HG03469 (cell line): ENCODE results near the gene HMGCLL1.

ENCODE experiments used
- ATAC-seq: cut with Tn5 transposase; IDR thresholded peaks from one replicate; pipeline ENCODE4 v1.9.1; 2021; ENCODE audit warnings: mild to moderate bottlenecking, moderate library complexity, moderate number of reproducible peaks; ENCODE audit not compliant: unreplicated experiment

The HMGCLL1 gene

DNA sequence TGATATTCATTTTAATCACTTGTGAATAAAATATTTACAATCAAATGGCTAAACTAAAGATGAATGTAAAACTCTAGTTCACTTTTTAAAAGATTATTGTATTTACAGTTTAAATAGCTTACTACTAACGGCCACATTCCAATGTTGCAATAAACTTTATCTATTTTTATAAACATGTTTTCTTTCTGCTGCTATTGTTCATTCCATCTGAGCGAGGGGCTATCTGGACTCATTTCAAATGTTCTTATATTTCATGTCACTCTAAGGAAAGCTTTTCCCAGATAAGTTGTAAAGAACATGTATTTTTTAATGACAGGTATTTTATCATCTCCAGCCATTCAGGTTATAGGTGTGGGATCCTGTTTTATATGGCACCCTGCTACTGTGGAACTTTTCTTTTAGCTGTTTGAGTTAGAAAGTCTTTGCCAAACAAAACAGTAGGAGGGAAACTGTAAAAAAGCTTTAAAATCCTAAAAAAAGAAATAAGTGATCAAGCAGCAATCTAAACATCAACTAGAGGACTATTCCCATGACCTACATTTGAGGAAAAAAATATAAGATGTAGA lies 42.5 kb downstream of the HMGCLL1 start:
- no peak for ATAC-seq

DNA sequence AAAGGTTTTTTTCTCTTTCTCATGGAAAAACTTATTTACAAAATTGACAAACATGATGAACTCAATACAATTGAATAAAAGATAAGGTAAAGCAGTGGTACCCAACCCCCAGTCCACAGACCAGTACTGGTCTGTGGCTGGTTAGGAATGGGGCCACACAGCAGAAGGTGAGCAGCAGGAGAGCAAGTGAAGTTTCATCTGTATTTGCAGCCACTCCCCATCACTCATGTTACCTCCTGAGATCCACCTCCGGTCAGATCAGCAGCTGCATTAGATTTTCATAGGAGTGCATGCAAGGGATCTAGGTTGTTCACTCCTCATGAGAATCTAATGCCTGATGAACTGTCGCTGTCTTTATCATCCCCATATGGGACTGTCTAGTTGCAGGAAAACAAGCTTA lies 47.5 kb downstream of the HMGCLL1 start:
- no peak for ATAC-seq

DNA sequence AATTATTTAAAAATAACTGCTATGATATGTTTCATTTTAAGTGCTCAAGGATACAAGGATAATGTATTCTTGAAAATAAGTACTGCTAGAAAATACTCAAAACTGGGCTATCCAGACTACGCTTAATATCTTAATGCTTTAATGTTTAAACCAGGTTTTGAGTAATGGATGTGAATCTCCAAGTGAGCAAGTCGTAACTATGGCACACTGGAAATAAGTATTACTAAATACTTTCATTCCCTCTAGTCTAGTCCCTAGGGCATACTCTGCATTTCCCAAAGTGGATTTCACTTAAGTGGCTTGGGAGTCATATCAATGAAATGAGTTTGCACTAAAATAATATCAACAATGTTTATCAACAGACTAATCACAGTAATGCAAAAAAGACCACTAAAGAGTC lies 48.1 kb downstream of the HMGCLL1 start:
- ATAC-seq, result no peak

DNA sequence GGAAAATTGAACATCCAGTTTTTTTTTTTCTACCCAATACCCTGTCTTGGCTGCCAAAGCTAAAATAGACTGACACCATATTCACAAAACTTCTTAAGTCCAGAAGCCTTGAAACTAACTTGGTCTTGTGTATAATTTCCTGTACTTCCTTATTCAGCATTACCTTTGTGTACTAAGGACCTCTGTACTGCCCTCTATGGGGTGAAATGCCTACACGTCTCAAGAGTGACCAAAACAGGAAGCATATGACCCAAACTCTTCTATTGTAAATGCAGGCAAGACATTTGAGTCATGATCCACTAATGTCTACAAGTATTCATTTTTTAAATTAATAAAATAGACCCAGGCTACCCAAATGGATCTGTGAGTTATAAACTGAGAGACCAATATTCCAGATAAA lies 50.4 kb downstream of the HMGCLL1 start:
- ATAC-seq, result no peak

DNA sequence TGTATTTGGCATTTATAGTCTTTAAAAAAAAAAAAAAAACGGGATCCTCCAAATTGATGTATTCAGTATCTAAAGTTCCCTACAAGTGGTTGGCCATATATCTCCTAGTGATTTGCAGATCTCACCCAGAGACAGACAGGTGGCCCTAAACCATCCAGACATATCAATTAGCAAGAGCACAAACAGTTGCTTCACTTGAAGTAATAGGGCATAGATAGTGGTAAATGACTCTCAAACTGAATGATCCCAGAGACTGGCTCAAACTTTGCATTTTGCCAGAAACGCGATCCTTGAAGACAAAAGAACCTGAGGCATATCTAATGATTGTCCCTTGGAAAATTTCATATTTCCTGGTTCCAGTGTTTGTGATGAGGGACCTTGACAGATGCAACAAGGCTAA lies 54.6 kb downstream of the HMGCLL1 start:
- ATAC-seq, result no peak

DNA sequence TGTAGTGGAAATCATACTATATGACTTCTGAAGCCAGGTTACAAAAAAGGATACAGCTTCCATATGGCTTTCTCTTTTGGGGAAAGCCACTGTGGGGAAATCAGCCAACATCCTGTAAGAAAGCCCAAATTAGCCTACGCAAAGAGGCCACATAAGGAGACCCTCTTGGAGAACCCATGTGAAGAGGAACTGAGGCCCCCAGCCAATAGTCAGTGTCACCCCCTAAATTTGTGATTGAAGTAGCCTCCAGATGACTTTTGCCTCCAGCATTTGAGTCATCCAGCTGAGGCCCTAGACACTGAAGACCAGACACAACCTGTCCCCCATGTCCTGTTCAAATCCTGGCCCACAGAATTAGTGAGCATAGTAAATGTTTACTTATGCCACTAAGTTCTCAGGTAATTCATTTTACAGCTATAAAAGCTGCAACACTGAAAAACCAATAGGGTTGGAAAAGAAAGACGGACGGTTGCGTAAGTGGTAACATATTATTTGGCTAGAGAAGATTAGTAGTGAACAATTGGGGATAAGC lies 60.4 kb downstream of the HMGCLL1 start:
- ATAC-seq, result no peak

DNA sequence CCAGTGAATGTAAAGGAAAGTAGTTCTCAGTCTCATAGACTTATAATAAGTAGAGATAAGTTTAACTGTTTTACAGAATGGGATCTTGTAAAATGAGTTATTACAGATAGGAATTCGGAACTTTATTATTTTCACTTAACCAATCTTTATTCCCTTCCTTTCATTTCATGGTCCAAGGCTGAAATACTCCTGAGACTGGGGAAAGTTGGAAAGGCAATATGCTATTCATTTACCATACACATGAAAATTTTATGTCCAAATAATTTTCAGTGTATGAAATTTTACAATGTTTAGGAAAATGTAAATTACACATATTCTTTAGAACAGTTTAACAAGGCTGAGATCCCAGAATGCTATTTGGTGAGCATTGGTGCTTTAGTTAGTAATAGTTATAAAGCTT lies 62.3 kb downstream of the HMGCLL1 start:
- no peak for ATAC-seq

DNA sequence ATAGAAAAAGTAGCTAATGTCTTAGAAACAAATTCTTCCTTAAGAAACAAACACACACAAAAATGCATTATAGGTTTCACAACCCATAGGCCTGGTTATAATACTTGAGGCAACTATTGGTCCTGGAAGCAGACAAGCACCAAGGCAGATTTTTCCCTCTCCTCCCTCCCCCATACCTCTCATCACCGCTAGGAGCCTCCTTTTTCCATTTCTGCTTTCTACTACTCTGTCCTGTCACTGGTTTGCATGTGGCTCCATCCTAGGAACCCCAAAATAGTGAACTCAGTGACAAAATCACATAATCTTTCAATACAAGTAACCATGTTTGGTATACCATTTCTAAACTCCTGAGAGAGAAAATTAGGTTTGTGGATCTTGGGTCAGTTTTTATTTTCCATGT lies 66.1 kb downstream of the HMGCLL1 start:
- no peak for ATAC-seq

DNA sequence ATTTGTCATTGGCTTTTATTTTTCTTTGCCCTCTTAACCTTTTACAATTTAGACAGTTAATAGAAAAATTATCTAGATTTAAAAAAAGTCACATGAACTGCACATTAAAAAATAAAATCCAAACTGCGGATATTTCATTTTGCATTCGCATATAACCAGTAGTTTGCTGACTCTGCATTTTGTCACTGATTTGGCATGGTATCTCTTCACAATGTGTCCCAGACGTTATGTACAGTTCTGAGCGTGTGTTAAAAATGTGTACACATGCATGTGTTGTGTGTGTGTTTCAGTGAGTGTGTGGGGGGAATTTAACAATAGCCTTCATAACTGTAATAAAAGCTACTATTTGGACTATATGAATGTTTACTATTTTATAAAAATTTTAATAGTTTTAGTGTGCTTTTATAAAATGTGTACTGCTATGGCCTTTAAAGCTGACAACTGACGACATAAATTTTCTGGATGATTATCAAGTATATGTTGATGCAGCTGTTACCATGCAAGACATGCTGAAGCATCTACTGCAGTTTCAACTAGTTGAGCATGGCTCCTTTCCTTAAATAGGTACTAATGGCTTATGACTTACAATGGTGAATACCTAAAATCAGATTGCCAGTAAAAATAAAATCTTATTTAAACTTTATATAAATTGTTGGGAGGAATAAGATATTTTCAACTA lies 67.7 kb downstream of the HMGCLL1 start:
- no peak for ATAC-seq

DNA sequence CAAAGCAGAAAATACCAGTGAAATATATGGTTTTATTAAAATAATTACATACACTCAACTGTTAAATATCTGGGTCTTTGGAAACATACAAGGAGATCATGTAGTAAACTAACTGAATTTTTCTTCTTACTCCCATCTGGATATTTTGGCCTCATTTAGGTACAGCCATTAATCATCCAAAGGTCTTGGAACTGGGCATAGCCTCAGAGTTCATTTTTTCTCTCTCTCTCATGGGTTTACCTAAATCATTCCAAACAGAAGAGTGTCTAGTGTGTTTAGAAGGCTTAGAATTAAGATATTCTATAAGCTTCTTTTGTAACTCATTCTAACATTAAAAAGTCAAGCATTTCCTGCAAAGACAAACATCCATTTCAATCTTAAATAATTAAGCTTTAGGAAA lies 79.4 kb downstream of the HMGCLL1 start:
- no peak for ATAC-seq

DNA sequence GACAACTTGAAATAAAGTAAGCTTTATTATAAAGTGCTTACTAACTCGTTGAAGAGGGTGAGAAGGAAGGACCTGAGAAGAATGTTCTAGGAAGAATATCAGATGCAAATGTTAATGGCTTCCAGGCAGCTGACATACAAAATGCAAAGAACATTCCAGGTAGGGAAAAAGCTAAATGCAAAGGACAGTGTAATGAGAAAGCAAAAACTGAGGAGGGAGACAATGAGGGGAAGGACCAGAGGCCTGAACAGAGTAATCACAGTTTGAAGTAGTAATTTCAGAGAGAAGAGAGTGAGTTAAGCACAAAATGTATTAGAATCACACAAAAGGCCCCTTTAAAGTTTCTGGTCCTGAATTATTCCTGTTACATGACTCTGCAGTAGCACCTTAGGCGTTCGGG lies 81.3 kb downstream of the HMGCLL1 start:
- no peak for ATAC-seq

DNA sequence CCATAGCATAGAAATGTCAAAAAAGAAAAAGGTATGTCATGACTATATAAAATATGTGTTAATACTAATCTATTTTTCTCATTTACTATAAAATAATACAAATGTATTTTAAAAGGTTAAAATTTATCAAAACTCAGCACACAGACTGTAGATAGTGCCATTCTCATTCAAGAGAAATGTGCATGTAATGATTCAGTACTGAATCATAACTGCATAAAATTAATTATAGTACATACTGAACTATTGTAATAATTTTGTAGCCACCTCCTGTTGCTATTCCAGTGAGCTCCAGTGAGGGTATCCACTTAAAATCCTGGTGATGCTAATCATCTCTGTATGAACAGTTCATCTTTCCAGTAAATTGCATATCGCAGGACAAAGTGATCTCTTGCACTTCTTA lies 82.8 kb downstream of the HMGCLL1 start:
- ATAC-seq, result no peak

DNA sequence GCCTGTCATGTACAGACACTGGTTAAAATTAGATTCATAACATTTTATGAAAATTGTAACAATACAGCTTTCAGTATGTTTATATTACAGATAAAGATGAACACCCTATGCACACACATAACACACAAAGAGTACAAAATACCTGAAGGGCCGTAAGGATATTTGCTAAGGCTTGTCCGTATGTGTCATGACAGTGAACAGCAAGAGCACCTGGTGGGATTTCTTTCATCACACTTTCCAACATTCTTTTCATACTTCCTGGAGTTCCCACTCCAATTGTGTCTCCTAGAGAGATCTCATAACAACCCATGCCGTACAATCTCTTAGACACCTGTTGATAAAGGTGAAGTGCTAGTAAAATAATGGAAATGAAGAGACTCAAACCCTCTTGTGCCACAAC lies 83.7 kb downstream of the HMGCLL1 start:
- ATAC-seq, result no peak

DNA sequence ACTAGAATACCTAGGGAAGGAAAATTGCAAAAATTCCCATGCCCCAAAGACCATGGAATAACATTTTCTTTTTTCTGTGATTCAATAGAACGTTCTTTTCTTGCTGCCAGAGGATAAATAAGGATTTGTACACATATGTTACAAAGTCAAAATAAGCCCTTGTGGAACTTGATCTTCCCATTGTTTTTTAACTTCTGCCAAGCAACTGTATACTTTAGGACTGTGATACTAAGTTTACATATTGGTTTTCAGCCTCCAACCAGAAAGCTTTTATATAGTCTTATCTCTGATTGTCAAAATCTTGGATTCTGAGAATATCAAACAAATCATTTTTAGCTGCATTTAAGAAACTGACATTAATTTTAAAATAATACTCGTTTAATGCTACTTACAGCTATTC lies 84.6 kb downstream of the HMGCLL1 start:
- no peak for ATAC-seq

DNA sequence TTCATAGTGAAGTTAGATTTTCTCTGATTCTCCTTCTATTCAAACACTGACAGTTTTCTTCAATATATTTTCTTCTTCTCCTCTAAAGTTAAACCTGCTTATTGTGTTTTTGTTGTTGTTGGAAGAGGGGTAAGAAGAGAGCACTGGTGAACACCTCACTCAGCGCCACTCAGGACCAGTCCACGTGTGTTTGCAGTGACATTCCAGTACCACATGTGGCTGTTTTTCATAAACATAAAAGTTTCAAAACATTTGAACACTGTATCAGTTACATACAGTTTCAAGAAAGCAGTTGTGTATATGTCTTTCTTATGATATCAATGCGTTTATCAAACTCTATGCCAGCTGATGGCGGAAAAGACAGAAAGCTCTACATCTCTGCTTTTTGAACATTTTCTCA lies 86.7 kb downstream of the HMGCLL1 start:
- no peak for ATAC-seq

DNA sequence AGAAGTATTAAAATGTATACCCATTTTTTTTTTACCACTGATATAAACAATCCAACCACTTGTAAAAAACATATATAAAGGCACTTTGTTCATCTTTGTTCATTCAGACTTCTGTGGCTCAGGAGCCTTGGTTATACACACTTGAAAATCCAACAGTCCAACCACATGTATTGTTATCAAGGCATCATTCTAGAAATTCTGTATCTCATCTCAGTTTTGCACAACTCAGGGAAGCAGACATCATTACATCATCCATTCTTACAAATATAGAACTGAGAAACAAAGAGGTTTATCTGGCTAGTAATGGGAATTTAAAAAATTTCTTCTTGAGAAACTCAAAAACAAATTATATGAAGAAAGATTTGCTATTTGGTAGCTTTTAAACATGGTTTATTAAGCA lies 88.1 kb downstream of the HMGCLL1 start:
- ATAC-seq, result no peak

DNA sequence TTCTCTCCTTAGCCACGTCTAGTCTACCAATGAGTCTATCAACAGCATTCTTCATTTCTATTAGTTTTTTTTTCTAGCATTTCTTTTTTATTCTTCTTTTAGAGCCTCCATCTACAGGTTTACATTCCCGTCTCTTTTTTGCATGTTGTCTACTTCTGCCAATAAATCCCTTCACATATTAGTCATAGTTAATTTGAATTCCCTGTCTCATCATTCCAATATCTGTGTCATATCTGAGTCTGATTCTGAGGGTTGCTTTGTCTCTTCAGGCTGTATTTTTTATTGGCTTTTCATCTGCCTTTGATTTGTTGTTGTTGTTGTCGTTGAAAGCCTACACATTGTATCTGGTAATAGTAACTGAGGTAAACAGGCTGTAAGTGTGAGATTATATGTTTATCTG lies 104.6 kb downstream of the HMGCLL1 start:
- ATAC-seq, result no peak

DNA sequence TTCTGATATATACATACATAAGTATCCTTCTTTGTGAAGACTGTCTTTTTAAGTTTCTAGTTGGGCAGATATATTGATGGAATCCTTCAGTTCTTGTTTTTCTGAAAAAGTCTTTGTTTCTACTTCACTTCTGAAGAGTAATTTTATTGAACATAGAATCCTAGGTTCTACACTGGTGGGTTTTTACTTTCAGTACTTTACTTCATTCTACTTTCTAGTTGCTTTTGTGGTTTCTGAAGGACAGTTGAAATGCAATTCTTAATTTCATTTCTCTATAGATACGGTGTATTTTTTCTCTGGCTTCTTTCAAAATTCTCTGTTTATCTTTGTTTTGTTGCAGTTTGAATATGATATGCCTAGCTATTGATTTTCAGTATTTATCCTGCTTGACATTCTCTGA lies 105.3 kb downstream of the HMGCLL1 start:
- ATAC-seq, result no peak

DNA sequence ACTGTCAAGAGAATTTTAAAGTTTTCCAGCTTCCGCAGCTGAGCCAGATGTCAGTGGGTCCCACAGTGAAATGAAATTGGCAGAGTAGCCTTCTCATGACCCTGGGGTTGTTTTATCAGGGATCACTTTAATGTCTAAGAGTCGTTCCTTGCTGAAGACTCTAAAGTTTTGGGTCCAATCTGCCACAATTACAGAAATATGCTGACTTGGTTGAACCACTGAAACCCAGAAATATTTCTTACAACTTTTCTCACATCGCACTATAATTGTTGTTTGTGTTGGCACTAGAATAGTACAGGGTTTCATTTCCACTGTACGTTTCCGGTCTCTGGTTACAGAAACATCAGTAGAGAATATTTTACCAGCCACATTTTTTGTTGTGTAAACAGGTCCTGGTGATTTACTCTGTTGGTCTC lies 109.0 kb downstream of the HMGCLL1 start:
- ATAC-seq, result no peak

DNA sequence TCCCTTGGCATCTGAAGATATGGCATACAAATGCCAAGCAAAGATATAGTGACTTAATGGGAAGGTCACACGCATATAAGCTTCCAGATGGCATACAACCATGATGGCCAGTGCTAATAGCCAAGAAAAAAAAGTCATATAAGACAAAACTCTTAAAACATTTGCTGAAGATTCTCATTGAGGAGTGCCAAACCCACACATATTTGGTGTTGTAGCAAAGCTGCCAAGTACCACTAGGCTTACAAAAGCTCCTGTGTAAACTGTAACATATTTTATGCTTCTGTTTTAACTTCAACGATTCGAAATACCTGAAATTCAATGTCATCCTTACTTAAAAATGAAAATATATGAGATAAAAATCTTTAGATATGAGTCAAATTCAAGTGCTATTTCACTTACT lies 123.0 kb downstream of the HMGCLL1 start:
- ATAC-seq, result no peak

DNA sequence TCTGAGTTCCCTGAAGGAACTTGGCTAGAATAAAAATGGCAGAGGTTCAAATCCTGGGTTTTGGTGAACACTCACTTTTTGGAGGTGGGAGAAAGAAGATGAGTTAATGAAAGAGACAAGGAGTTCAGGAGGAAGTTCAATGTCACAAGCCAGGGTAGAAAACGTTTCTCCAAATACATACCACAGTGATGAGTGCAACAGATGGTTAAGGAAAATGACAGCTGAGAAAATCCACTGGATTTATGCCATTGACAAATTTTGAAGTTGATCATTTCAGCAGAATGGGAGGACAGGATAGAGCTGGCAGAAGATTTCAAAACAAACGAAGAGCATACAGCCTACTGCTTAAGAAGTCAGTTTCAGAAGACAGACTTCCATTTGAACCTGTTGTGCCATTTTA lies 129.0 kb downstream of the HMGCLL1 start:
- ATAC-seq, result no peak

DNA sequence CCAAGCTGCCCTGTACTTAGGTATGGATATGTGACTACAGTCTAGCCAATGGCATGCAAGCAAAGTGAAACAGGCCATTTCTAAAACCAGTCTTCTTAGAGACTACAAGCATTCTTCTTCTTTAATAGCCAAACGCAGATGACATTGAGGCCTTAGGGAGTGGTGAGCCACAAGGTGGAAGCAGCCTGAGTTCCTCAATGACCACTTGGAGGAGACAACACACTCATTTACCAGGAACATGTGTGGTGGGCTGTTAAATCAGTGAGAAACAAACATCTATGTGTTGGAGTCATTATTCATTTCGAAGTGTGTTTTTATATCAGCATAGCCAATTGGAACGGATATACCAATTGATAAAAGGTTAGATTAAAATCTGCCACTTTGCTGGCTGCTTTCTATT lies 129.8 kb downstream of the HMGCLL1 start:
- ATAC-seq, result no peak

DNA sequence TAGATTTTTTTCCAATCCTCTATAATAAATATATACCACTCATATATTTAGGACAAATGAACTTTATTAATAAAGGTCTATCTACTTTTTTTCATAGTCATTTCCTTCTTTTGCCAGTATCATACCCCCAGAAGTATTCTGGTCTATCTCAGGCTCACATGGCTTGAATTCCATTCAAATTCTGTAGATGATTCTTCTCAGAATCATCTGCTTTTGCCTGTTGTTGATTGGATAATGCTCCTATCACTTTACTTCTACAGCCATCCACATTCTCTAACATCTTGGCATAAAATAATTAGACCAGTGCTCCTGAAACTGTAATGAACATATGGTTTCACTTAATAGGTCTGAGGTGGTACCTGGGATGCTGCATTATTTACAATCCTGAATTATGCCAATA lies 130.5 kb downstream of the HMGCLL1 start:
- no peak for ATAC-seq
